A204.1 (cell line): ENCODE data around the gene FAM98A.

Experiments used
- FAIRE-seq: peaks from 2 replicates; lab custom pipeline; 2012; peaks lifted over from hg19 to GRCh38; lab: Jason Lieb, UNC

The FAM98A gene

DNA sequence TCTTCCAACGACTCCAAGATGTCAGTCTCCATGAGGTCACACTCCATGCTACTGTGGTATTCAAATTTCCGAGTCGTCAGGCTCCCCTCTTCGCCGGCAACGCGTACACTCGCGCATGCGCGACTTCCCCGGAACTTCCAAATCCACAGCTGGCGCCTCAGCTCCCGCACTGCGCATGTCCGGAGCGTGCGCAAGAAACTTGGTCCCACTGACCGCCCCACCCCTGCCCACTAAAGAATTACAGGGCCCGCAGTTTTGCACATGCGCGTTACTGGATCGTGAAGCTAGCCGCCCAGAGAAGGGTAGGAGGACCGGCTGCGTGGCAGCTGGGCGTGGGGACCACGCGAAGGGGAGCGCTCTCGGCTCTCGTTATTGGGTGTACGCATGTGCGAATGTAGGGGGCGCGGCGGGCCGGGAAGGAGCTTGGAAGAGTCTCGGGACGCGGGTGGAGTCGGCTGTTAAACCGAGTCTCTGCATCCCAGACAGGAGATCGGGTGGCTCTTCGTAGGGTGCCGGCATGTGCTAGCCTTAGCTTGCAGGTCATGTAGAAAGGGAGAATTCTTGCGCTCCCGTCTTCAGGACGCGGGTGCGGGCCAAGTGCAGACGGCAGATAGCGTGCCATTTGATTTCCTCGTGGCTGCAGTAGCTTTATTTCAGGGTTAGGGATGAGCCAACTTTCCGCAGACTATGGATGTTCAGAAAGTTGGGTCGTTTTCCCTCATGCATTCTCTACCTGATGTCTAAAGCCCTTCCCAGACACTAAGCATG, at the start of gene FAM98A:
Gene FAM98A (minus strand): TSS at position 125 of the 768 bp plus-strand sequence. CDS start 78 bp downstream, at position 47.
- peak; percentile 98 for FAIRE-seq

DNA sequence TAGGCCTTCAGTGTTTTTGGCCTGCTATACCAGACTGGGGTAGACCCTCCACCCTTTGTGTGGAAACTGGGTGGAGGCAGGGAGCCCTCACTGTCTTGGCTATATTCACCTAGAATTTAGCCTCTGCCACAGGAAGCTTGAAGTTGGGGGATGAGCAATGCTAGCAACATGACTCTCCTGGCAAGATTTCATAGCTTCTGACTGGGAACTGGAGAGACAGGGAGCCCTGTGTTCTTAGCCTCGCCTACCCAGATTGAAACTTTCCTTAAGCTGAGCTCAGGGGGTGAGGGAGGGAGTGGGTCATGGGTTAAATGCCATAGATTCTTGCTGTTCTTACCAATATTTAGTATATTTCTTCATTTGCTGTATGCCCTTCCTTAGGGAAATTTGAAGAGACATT, 46.8 kb upstream of the FAM98A start:
- FAIRE-seq, result no peak

DNA sequence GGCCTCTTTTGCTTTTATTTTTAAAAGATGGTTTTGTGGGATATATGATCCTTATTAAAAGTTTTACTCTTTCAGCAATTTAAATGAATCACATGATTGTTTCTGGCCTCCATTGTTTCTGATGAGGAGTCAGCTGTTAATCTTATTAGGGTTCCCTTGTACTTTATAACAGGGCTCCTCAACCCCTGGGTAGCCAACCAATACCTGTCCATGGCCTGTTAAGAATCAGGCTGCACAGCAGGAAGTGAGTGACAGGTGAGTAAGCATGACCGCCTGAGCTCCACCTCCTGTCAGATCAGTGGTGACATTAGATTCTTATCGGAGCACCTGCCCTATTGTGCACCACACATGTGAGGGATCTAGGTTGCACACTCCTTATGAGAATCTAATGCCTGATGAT, 45.1 kb upstream of the FAM98A start:
- no peak for FAIRE-seq

DNA sequence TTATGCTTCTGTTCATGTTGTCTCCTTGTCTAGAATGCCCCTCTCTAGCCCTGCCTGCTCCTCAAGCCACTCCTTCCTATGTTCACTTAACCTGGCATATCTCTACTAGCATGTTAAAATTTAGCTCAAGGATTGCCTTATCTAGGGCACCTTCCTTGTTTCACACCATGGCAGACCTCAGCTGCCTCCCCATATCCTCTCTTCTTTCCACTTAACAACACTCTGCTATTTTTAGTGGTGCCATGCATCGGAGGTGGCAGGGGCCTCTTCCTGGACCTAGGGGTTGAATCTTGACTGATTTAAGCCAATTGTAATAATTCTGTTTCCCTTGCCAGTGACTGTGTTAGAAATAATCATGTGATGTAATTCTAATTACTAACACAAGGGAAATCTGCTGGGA, 36.9 kb upstream of the FAM98A start:
- no peak for FAIRE-seq

DNA sequence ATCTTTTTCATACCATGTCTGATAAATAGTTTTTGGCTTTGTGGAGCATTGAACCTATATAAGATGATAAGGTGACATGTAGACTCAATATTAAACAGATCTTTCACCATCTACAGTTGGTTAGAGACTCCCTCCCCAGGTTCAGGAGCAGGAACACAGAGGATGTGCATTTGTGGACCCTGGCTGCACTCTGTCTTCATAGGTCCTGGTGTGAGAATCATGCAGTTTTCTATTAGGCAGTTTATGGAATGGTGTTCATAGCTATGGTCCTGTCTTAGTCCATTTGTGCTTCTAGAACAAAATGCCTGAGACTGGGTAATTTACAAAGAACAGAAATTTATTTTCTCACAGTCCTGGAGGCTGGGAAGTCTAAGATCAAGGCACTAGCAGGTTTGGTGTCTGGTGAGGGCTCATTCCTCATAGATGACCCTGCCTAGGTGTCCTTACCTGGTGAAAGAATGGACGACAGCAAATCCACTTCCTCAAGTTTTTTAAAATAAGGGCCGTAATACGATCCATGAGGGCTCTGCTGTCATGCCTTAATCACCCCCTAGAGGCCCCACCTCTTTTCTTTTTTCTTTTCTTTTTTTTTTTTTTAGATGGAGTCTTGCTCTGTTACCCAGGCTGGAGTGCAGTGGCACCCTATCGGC, 35.3 kb upstream of the FAM98A start:
- FAIRE-seq, result no peak

GRCh38 chr2:33633315-33633714, 34.2 kb upstream of the FAM98A start:
- no peak for FAIRE-seq

DNA sequence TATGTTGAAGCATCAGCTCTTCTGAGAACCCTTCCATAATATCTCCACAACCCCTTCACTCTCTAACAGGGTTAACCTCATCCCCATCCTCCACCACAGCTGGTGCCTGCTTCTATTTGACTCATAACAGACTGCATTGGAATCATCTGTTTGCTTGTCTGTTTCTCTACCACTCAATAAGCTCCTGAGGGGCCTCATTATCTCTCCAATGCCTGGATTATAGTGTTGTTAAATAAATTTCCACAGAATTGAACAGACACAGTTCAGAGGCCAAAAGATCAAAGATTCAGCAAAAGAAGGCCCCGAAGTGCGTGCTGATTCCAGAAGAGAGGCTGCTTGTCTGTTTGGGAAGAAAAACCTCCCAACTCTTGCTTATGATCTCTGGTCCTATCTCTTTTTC, 33.7 kb upstream of the FAM98A start:
- FAIRE-seq, result no peak

DNA sequence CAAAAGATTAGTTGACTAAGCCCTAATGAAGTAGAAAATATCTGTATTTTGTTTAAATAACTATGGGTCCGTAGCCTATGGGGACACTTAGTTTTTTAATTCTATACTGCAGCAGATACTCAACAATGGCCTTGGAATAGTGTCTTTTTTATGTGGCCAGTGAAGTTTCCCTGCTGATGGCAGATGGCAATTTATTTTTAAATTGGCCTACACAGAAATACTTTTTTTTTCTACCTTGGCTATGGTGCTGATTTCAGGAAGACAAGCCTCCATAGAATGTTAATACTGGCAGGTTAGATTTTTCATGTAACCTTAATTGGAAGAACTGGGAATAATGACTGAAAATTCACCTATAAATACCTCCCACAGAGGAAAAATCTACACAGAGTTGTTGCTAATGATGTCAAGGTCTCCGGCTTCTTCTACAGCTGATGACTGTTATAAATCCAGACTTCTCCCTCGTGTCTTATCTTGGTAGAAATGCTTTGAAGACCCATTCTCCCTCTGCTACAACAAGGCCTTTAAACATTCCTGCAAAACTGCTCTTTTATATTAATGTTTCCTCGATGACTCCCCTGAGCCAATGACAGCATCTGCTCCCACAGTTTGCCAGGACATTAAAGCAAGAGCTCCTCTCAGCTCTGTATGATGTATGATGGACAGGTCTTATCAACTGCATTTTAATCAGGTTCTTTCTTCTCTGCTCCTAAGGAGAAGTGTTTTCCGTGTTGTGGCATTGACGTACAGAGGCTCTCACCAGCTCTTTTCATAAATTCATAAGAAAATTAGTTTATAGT, 29.1 kb upstream of the FAM98A start:
- FAIRE-seq, result no peak

DNA sequence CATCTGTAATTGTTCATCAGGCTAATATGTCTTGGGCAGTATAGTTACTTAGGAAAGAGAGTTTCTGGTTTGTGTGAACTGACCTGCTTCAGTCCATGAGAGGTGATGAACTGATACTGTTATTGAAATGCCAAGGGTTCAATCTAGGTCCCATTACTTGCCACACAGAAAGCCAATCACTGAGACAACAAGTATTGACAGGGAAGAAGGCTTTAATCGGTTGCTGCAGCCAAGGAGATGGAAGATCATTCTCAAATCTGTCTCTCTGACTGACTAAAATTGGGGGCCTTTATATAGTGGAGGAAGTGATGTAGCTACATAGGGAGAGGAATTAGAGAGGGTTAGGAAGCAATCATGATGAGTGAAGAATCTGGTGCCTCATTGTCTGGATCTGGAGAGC, 19.9 kb upstream of the FAM98A start:
- FAIRE-seq, result no peak

DNA sequence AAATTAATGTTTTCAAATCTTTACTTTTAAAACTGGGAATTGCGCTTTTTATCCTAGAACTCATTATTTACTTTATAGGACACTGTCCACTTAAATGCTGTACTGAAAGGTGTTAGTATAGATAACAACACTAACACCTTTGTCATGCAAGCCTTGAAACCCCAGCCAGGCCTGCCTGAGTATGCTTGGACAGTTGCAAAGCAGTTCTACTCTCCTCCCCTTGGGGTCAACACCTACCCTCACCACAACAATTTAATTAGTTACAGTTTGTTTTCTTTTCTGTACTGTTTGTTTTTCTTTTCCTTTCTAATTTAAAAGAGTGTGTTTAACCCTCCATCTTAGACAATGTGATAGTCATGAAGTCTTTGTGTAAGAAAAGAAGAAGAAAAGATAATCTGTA, 18.9 kb upstream of the FAM98A start:
- FAIRE-seq, result no peak

GRCh38 chr2:33617401-33617800, 18.3 kb upstream of the FAM98A start:
- FAIRE-seq, result no peak

- FAIRE-seq, result no peak
These were observed 17.8 kb upstream of the FAM98A start for GRCh38 chr2:33616873-33617272.

DNA sequence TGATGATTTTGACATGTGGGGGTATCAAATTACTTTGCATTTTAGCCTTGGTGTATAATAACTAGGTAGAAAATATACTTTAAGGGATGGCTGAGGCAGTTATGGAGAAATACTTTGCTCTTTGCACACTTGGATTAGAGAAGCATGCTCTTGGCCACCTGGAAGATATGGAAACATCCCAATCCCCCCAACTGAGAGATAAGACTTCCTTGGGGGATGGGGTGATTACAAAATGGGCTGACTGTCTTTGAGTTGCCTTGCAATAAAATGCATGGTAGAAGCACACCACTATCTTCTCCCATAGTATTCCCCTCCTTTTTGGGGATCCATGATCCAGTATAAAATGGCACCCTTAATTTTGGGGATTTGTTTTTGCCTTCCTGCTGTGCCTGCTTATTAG, 15.1 kb upstream of the FAM98A start:
- FAIRE-seq, result no peak

- no peak for FAIRE-seq
These were observed 8.8 kb upstream of the FAM98A start for GRCh38 chr2:33607905-33608304.

- FAIRE-seq, result no peak
These were observed 8.2 kb upstream of the FAM98A start for GRCh38 chr2:33607251-33607721.

GRCh38 chr2:33606622-33607021, 7.5 kb upstream of the FAM98A start:
- no peak for FAIRE-seq

DNA sequence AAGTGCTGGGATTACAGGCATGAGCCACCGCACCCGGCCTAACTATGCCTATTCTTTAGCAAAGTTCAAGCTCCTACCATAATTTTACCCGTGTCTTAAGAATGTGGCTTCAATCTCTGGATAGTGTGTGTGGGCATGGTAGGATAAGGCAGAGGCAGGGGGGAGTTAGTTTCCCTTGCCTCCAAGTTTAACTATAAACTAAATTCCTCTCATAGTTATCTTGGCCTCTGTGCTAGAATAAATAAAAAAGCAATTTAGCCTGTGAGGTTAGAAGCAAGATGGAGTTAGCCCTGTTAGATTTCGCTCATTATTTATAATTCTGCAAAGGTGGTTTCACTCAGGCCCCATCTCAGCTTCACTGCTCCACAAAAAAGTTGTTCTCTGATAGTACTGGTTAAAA, 7.0 kb upstream of the FAM98A start:
- no peak for FAIRE-seq

- FAIRE-seq, result no peak
These were observed 6.0 kb upstream of the FAM98A start for GRCh38 chr2:33605056-33605455.

DNA sequence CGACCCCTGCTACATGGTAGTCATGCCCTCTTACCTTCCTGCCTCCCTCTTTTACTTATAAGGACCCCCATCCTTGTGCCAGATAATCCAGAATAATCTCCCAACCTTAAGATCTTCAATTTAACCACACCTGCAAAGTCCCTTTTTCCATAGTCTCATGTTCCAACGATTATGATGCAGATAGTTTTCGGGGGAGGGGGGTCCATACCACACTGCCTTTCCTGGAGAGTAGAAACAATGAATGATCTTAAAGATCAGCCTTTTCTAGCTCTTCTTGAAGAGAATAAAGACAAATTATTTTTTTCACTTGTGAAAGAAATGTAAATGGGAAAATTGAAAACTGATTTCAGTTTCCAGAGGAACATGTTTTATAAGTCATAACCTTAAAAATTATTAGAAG, 4.3 kb upstream of the FAM98A start:
- FAIRE-seq, result no peak

DNA sequence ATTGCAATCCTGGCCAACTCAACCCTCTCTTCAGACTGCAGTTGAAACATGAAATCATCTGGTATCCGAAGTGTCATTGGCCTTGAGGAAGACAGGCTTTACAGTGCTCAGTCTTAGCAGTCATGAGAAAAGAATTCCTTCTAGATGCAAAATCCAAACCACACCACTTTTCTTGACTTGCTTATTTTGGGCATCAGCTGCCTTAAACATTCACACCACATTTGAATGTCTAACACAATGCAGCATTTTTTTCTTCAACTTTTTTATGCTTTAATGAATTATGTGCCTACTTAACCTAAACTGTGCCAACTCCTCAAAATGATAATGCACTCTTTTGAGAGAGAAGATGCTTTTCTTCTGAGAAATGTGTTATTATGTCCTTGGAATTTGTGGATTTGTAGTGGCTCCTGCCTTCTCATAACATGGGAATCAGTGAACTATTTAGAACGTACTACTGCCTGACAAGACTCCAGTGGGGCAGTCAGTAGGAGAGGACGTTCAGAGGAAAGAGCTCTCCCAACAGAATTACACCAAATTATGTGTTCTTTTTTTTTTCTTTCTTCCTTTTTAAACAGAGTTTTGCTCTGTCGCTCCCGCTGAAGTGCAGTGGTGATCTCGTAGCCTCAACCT, 3.2 kb upstream of the FAM98A start:
- no peak for FAIRE-seq

DNA sequence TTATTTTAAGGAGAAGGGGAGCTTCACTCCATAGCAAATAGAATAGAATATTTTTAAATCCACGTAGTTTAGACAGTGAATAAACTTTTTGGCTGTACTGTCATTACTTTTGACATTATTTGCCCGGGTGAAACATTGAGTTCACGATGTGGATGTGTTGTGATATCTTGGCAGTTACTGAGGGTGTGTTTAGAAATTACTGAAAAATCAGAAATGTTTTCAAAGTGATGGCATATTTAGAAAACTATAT, 769 bp upstream of the FAM98A start:
- no peak for FAIRE-seq

DNA sequence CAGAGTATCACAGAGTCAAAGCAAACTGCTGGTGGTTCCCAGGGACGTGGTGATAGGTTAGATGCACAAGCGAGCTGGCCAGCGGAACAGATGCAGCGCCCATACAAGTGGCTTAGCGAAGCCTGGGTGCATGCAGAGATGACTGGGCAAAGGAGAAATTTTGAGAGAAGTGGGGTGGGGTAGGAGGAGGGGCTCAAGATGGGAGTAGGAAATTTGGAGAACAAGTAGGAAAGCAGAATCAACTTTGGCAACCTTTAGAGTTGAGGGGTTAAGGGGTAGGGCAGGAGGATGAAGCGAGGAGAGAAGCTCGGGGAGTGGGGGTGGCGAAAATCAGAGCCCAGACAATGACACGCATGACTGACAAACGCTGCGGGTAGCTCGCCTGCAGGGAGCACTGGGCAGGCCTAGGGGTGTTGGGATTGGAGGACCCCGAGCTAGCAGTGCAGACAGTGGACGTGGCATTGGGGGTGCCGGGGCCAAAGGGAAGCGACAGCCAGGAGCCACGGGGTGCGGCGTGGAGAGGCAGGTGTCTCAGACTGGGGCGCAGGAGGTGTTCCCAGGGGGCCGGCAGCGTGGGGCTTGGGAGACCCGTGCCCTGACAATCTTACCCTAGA, 431 bp downstream of the FAM98A start:
- FAIRE-seq, result no peak

GRCh38 chr2:33597026-33597425, 2.1 kb downstream of the FAM98A start:
- FAIRE-seq, result no peak
